T-helper 2 cell (primary cell): ENCODE results near the gene MAML3.

Experiments used
- DNase-seq, 5 experiments: peaks; one replicate each; pipeline versions ENCODE4 v3.0.0 to v3.0.0-alpha.2; 2012 to 2022

Gene MAML3

GRCh38 chr4:139712882-139713281 lies 441.1 kb downstream of the MAML3 start:
- DNase-seq, result no peak

GRCh38 chr4:139711461-139711860 lies 442.5 kb downstream of the MAML3 start:
- DNase-seq, result no peak

GRCh38 chr4:139710073-139710472 lies 443.9 kb downstream of the MAML3 start:
- no peak for DNase-seq

GRCh38 chr4:139709660-139710059 lies 444.3 kb downstream of the MAML3 start:
- no peak for DNase-seq

GRCh38 chr4:139704915-139705485 lies 449.0 kb downstream of the MAML3 start:
- peak in 1 of 5 experiments; percentile 8 for DNase-seq

- peak in 1 of 5 experiments; percentile 79 for DNase-seq
These were observed 453.4 kb downstream of the MAML3 start for GRCh38 chr4:139700568-139700967.

GRCh38 chr4:139698167-139698925 lies 455.6 kb downstream of the MAML3 start:
- DNase-seq, result peak in 1 of 5 experiments; percentile 16

GRCh38 chr4:139696491-139696890 lies 457.5 kb downstream of the MAML3 start:
- DNase-seq, result no peak

- DNase-seq, result no peak
These were observed 459.4 kb downstream of the MAML3 start for GRCh38 chr4:139694522-139695107.

- no peak for DNase-seq
These were observed 461.5 kb downstream of the MAML3 start for GRCh38 chr4:139692309-139693012.

- DNase-seq, result no peak
These were observed 463.6 kb downstream of the MAML3 start for GRCh38 chr4:139690419-139690818.

- DNase-seq, result no peak
These were observed 464.8 kb downstream of the MAML3 start for GRCh38 chr4:139689093-139689722.

GRCh38 chr4:139686988-139687387 lies 467.0 kb downstream of the MAML3 start:
- no peak for DNase-seq

- DNase-seq, result no peak
These were observed 467.9 kb downstream of the MAML3 start for GRCh38 chr4:139686130-139686529.

- peak in 1 of 5 experiments; percentile 53 for DNase-seq
These were observed 468.8 kb downstream of the MAML3 start for GRCh38 chr4:139685180-139685579.

- no peak for DNase-seq
These were observed 469.6 kb downstream of the MAML3 start for GRCh38 chr4:139684351-139684750.

GRCh38 chr4:139682741-139683151 lies 471.2 kb downstream of the MAML3 start:
- DNase-seq, result no peak

GRCh38 chr4:139682309-139682708 lies 471.7 kb downstream of the MAML3 start:
- no peak for DNase-seq

GRCh38 chr4:139676913-139677585 lies 476.9 kb downstream of the MAML3 start:
- no peak for DNase-seq

GRCh38 chr4:139676365-139676764 lies 477.6 kb downstream of the MAML3 start:
- no peak for DNase-seq

- DNase-seq, result no peak
These were observed 478.3 kb downstream of the MAML3 start for GRCh38 chr4:139675651-139676050.

GRCh38 chr4:139674875-139675550 lies 479.0 kb downstream of the MAML3 start:
- DNase-seq, result no peak
